ENCODE data around the gene UNC79.
"Not testable (repeated sequence)": the region's sequence is repeated elsewhere in the genome, so short reads cannot be mapped to it uniquely, and the experiment has no call there.

Gene UNC79

DNA sequence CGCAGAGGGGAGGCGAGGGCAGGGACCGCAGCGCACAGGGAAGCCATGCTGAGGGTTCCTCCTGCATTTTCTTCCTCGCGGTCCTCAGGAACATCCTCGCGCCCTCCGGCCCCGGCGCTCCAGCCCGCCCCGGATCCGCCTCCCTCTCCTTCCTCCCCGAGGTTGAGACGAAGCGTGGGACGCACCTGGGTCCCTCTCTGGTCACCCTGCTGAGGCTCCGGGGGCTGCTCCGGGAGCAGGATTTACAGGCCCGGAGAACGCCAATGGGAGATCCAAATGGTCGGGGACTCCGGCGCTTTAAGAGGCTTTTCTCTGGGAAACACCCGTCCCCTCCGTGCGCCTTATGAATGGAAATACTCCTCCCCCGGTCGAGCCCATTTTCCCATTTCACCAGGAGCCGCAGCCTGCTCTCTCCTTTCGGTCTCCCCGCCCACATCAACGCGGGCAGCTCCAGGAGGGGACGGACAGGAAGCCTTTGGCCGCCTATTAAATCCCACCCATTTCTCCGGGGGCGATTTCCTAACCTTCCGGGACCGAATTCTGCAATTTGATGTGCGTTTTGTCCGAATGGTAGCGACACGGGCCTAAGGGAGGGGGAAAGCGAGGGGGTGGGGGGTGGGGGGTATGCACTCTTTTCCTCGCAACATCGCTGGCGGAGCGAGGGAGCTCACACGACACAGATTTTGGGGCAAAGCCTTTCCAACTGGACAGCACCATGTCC is at the start of gene UNC79:
Gene UNC79, plus strand, starts transcription at position 625 of the 721 bp plus-strand sequence. Its CDS starts 91 bp downstream, at position 716.
- DNase-seq, result no peak

GRCh38 chr14:93381644-93382043 is 49.1 kb upstream of the UNC79 start:
- DNase-seq, result no peak

GRCh38 chr14:93384256-93384655 is 46.5 kb upstream of the UNC79 start:
- DNase-seq, result not testable (repeated sequence)

DNA sequence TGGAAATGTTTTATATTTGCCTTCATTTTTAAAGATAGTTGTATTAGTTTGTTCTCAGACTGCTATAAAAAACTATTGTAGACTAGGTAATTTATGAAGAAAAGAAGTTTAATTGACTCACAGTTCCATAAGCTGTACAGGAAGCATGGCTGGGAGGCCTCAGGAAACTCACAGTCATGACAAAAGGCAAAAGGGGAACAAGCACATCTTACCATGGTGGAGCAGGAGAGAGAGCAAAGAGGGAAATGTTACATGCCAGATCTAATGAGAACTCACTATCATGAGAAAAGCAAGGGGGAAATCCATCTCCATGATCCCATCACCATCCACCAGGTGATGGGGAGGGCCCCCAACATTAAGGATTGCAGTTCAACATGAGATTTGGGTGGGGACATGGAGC is 35.5 kb upstream of the UNC79 start:
- DNase-seq, result no peak

GRCh38 chr14:93396456-93396855 is 34.3 kb upstream of the UNC79 start:
- no peak for DNase-seq

GRCh38 chr14:93398491-93398890 is 32.2 kb upstream of the UNC79 start:
- DNase-seq, result no peak

DNA sequence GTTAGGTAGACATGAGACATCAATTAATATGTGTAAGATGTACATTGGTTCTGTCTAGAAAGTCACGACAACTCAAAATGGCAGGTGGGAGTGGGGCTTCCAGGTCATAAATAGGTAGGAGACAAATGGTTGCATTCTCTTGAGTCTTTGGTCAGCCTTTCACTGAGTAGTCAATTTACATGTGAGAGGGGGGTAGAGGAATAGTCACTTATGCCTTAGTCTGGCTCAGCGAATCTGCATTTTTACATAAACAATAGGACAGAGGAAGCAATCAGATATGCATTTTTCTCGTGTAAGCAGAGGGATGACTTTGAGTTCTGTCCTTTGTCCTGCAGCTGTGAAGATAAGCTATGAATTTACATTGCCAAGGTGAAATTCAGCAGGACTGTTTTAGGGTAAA is 27.8 kb upstream of the UNC79 start:
- no peak for DNase-seq

GRCh38 chr14:93410021-93410420 is 20.7 kb upstream of the UNC79 start:
- DNase-seq, result no peak

GRCh38 chr14:93410893-93411292 is 19.8 kb upstream of the UNC79 start:
- no peak for DNase-seq

- not testable (repeated sequence) for DNase-seq
Observed at GRCh38 chr14:93425136-93425535, 5.6 kb upstream of the UNC79 start.

DNA sequence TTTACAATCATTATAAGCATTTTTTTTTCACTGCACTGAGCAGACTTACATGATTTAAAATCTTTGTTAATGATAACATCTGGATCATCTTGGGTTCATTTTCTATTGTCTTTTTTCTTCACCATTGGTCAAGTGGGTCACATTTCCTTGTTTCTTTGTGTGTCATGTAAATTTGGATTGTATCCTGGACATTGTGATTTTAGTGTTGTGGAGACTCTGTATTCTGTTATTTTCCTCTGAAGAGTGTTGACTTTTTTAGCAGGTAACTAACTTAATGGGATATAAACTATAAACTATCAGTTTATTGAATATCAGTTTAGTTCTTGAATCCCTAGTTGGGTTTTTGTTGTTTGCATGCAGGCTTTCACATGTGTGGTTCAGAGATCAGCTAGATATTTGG is 4.0 kb upstream of the UNC79 start:
- DNase-seq, result no peak

- DNase-seq, result no peak
Observed at GRCh38 chr14:93431036-93431670, 414 bp downstream of the UNC79 start.

- no peak for DNase-seq
Observed at GRCh38 chr14:93454224-93454623, 23.5 kb downstream of the UNC79 start.

GRCh38 chr14:93456356-93456755 is 25.6 kb downstream of the UNC79 start:
- no peak for DNase-seq

- DNase-seq, result no peak
Observed at GRCh38 chr14:93458234-93458633, 27.5 kb downstream of the UNC79 start.

GRCh38 chr14:93462479-93462878 is 31.7 kb downstream of the UNC79 start:
- no peak for DNase-seq

DNA sequence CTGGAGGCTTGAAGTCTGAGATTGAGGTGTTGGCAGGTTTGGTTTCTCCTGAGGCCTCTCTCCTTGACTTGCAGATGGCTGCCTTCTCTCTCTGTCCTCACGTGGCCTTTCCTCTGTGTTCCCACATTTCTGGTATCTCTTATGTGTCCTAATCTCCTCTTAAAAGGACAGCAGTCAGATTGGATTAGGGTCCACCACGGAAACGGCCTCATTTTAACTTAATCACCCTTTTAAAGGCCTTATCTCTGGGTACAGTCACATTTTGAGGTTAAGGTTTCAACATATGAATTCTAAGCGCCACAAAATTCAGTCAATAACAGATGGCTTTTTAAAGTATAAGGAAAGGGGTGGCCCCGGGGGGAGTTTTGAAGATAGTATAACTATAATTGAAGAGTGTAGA is 33.5 kb downstream of the UNC79 start:
- DNase-seq, result no peak

- DNase-seq, result no peak
Observed at GRCh38 chr14:93475471-93475870, 44.7 kb downstream of the UNC79 start.

DNA sequence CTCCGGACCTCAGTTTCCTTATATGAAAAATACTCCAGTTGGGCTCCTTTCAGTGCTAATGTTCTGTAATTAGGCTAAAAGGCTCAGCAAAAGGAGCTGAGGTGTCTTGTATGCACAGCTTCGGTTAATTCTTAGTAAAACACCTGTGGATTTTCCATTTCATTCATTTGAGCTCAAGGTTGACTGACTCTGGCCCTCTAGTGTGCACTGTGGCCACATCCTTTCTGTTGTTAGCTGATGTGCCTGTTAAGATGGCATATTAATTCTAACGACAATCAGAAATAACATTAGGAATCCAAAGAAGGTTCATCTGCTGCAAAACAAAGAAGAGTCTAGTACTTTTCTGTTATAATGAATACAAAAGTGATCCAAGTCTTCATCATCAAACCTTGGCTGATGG is 45.6 kb downstream of the UNC79 start:
- DNase-seq, result no peak

- not testable (repeated sequence) for DNase-seq
Observed at GRCh38 chr14:93479074-93479473, 48.3 kb downstream of the UNC79 start.

GRCh38 chr14:93480867-93481266 is 50.1 kb downstream of the UNC79 start:
- DNase-seq, result no peak

DNA sequence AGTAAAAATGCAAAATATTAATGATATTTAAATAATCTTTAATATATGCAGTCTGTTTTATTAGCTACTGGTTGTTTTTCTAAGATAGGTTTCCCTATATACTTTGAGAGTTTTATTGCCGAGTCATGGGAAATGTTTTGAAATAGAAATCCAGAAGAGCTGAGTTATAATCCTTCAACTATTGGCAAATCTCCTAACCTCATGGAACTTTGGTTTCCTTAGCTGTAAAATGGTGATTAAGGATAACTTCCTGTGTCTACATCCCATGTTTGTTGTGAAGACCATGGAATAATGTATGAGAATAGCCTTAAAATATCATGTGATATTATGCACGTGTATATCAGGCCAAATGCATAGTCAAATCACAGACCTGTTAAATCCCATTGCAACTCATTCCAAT is 51.0 kb downstream of the UNC79 start:
- DNase-seq, result no peak

DNA sequence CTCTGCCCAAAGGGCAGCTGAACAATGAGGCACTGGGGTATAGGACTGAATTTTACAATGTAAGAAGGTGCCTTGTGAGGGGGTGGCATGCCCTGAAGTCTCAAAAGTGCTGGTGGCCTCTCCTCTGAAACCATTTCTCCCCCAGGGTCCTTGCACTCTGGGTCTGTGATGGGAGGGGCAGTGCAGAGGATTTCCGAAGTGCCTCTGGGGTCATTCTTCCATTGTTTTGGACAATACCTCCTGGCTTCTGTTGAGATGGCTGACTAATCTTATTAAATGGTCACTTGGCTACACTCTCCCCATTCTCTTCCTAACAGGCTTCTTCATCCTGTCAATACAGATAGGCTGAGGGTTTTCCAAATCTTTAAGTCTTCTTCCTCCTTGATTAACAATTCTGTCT is 59.3 kb downstream of the UNC79 start:
- DNase-seq, result no peak

GRCh38 chr14:93493054-93493453 is 62.3 kb downstream of the UNC79 start:
- no peak for DNase-seq

GRCh38 chr14:93493622-93494021 is 62.9 kb downstream of the UNC79 start:
- not testable (repeated sequence) for DNase-seq

Measured in stimulated activated CD4-positive, alpha-beta T cell treated with anti-CD3 and anti-CD28 coated beads, Interleukin-4, amount 100 ng/mL, for 24 hours (primary cell).